Trophoblast cell (in vitro differentiated cells and primary cell): Measurements from ENCODE around the gene STT3A.

ENCODE experiments used
- DNase-seq, 2 donors: peaks; one replicate each; pipeline ENCODE4 v3.0.0-alpha.2; 2016
- H2AFZ ChIP-seq: 2 replicates; pipeline ENCODE4 v1.6.1; 2013; ENCODE audit warnings: low read length, moderate library complexity, mild to moderate bottlenecking; ENCODE audit not compliant: insufficient read depth, poor library complexity
- H2AK5ac ChIP-seq: 2 replicates; pipeline ENCODE4 v1.6.1; 2013; ENCODE audit warnings: mild to moderate bottlenecking, low read length
- H2BK120ac ChIP-seq: 2 replicates; pipeline ENCODE4 v1.6.1; 2013; ENCODE audit warnings: low read length, mild to moderate bottlenecking, moderate library complexity; ENCODE audit not compliant: insufficient read depth, poor library complexity
- H2BK12ac ChIP-seq: 2 replicates; pipeline ENCODE4 v1.6.1; 2013; ENCODE audit warnings: mild to moderate bottlenecking, low read length, moderate library complexity
- H2BK5ac ChIP-seq: 2 replicates; pipeline ENCODE4 v1.6.1; 2013; ENCODE audit warnings: low read length, low read depth, moderate library complexity, mild to moderate bottlenecking; ENCODE audit not compliant: poor library complexity
- H3K14ac ChIP-seq: 2 replicates; pipeline ENCODE4 v1.6.1; 2013; ENCODE audit warnings: mild to moderate bottlenecking, low read length
- H3K18ac ChIP-seq: 2 replicates; pipeline ENCODE4 v1.6.1; 2013; ENCODE audit warnings: mild to moderate bottlenecking, low read length
- H3K23ac ChIP-seq: 2 replicates; pipeline ENCODE4 v1.6.1; 2013; ENCODE audit warnings: low read length
- H3K27ac ChIP-seq: 2 replicates; pipeline ENCODE4 v1.5.1; 2013; ENCODE audit warnings: low read depth, mild to moderate bottlenecking, inconsistent platforms, low read length, moderate library complexity
- H3K27me3 ChIP-seq: 2 replicates; pipeline ENCODE4 v1.6.1; 2013; ENCODE audit warnings: inconsistent platforms, mild to moderate bottlenecking, low read length, moderate library complexity; ENCODE audit not compliant: insufficient read depth
- H3K36me3 ChIP-seq, 2 experiments: 1 replicate in 1 of 2; 2 replicates in 1 of 2; pipeline ENCODE4 v1.6.1; 2013; ENCODE audit warnings: low read length in 2 of 2, mild to moderate bottlenecking in 2 of 2, moderate library complexity in 1 of 2; ENCODE audit not compliant: insufficient read depth in 2 of 2, control insufficient read depth in 1 of 2
- H3K4ac ChIP-seq: 2 replicates; pipeline ENCODE4 v1.6.1; 2013; ENCODE audit warnings: low read depth, mild to moderate bottlenecking, low read length, moderate library complexity
- H3K4me1 ChIP-seq, 2 experiments: 1 replicate in 1 of 2; 2 replicates in 1 of 2; pipeline ENCODE4 v1.6.1; 2013; ENCODE audit warnings: low read length in 2 of 2, mild to moderate bottlenecking in 2 of 2, moderate library complexity in 1 of 2; ENCODE audit not compliant: insufficient read depth in 2 of 2, control insufficient read depth in 1 of 2
- H3K4me2 ChIP-seq: 2 replicates; pipeline ENCODE4 v1.6.1; 2013; ENCODE audit warnings: inconsistent platforms, mild to moderate bottlenecking, low read length, moderate library complexity
- H3K4me3 ChIP-seq: 2 replicates; pipeline ENCODE4 v1.5.1; 2013; ENCODE audit warnings: mild to moderate bottlenecking, low read depth, low read length, inconsistent platforms
- H3K79me1 ChIP-seq: one replicate; pipeline ENCODE4 v1.6.1; 2013; ENCODE audit warnings: low read length
- H3K79me2 ChIP-seq: 2 replicates; pipeline ENCODE4 v1.6.1; 2013; ENCODE audit warnings: low read length, mild to moderate bottlenecking; ENCODE audit not compliant: control insufficient read depth, insufficient read depth, poor library complexity
- H3K9ac ChIP-seq: 2 replicates; pipeline ENCODE4 v1.6.1; 2013; ENCODE audit warnings: mild to moderate bottlenecking, low read length
- H3K9me3 ChIP-seq: 2 replicates; pipeline ENCODE4 v1.6.1; 2013; ENCODE audit warnings: low read depth, mild to moderate bottlenecking, control low read depth, inconsistent platforms, low read length; ENCODE audit not compliant: insufficient read depth
- H4K12ac ChIP-seq: 2 replicates; pipeline ENCODE4 v1.6.1; 2013; ENCODE audit warnings: low read depth, mild to moderate bottlenecking, low read length, moderate library complexity
- H4K8ac ChIP-seq: 2 replicates; pipeline ENCODE4 v1.6.1; 2013; ENCODE audit warnings: low read depth, mild to moderate bottlenecking, low read length, moderate library complexity
- H4K91ac ChIP-seq: one replicate; pipeline ENCODE4 v1.6.1; 2013; ENCODE audit warnings: low read depth, mild to moderate bottlenecking, low read length, moderate library complexity
- WGBS: extraction: QIAGEN DNeasy Blood & Tissue Kit; methylation state at CpG from one replicate; pipeline ENCODE4 v1.1.7; 2013; ENCODE audit warnings: missing lambda C conversion rate; ENCODE audit not compliant: insufficient read length, insufficient coverage; ENCODE audit errors: extremely low coverage; 5-methylcytosine and 5-hydroxymethylcytosine counted together

STT3A gene

DNA sequence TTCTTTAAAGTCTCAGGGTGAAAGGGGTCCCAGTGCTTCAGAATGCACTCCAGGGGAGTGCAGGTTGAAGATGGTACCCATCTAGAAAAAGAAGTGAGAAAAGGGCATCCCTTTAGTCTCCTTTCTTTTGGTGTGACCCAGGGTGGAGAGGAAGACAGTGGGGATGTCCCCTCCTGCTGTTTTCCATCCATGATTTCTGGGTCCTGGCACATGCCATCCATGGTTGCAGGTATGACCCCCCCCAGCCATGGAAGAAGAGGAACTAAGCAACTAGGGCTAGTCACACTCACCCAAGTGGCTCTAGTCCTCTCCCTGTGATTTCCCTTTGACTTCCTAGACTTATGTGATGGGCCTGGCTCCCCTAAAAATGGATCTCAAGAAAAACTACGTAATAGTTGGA, 39.3 kb upstream of the STT3A start:
- H2BK5ac ChIP-seq: no peak overlapping the region
- H3K14ac ChIP-seq: no peak overlapping the region
- H4K8ac ChIP-seq: no peak overlapping the region
- no peak overlapping the region for H4K12ac ChIP-seq
- H4K91ac ChIP-seq: no peak overlapping the region
- H3K9me3 ChIP-seq: peaks cover 8% of the 10 kb centered on the region
- no peak overlapping the region for H3K9ac ChIP-seq
- H3K4me1 ChIP-seq: no peaks in the 10 kb centered on the region
- H2BK120ac ChIP-seq: no peak overlapping the region
- DNase-seq: no peak
- H3K4me2 ChIP-seq: no peak overlapping the region
- H3K79me2 ChIP-seq: no peaks in the 10 kb centered on the region
- H3K4ac ChIP-seq: no peak overlapping the region
- no peak overlapping the region for H3K23ac ChIP-seq
- WGBS: no CpG with 5 or more reads among the region's 1 CpG
- H2BK12ac ChIP-seq: no peak overlapping the region
- H3K18ac ChIP-seq: no peak overlapping the region
- no peaks in the 10 kb centered on the region for H3K36me3 ChIP-seq
- H3K27me3 ChIP-seq: no peaks in the 10 kb centered on the region
- no peak overlapping the region for H3K27ac ChIP-seq
- no peak overlapping the region for H3K4me3 ChIP-seq
- H2AFZ ChIP-seq: no peak overlapping the region
- no peaks in the 10 kb centered on the region for H3K79me1 ChIP-seq
- no peak overlapping the region for H2AK5ac ChIP-seq

- Histone ChIP-seq H2AFZ (no peak overlapping the region), H3K9me3 (peaks cover 8% of the 10 kb centered on the region), H2BK12ac (no peak overlapping the region), H4K8ac (no peak overlapping the region), H2BK5ac (no peak overlapping the region), H2AK5ac (no peak overlapping the region), H3K36me3 (no peaks in the 10 kb centered on the region), H2BK120ac (no peak overlapping the region), H4K91ac (no peak overlapping the region), H3K79me2 (no peaks in the 10 kb centered on the region), H3K18ac (no peak overlapping the region), H4K12ac (no peak overlapping the region), H3K23ac (no peak overlapping the region), H3K4me2 (no peak overlapping the region), H3K4me1 (no peaks in the 10 kb centered on the region), H3K14ac (no peak overlapping the region), H3K4ac (no peak overlapping the region), H3K79me1 (no peaks in the 10 kb centered on the region), H3K27me3 (no peaks in the 10 kb centered on the region), H3K4me3 (no peak overlapping the region), H3K27ac (no peak overlapping the region), H3K9ac (no peak overlapping the region)
- no peak for DNase-seq
- WGBS: no CpG with 5 or more reads among the region's 3 CpGs
Observed at GRCh38 chr11:125554038-125554437, 38.6 kb upstream of the STT3A start.

- WGBS: no CpG with 5 or more reads among the region's 3 CpGs
- Histone ChIP-seq H2AK5ac (no peak overlapping the region), H3K27me3 (no peaks in the 10 kb centered on the region), H3K79me2 (no peaks in the 10 kb centered on the region), H3K9ac (no peak overlapping the region), H3K23ac (no peak overlapping the region), H3K4ac (no peak overlapping the region), H3K79me1 (no peaks in the 10 kb centered on the region), H2BK120ac (no peak overlapping the region), H3K14ac (no peak overlapping the region), H4K12ac (no peak overlapping the region), H3K9me3 (no peaks in the 10 kb centered on the region), H3K27ac (no peak overlapping the region), H4K91ac (no peak overlapping the region), H2AFZ (no peak overlapping the region), H4K8ac (no peak overlapping the region), H3K18ac (no peak overlapping the region), H3K36me3 (no peaks in the 10 kb centered on the region), H3K4me3 (no peak overlapping the region), H2BK5ac (no peak overlapping the region), H3K4me2 (no peak overlapping the region), H3K4me1 (no peaks in the 10 kb centered on the region), H2BK12ac (no peak overlapping the region)
- DNase-seq: no peak
Observed at GRCh38 chr11:125559888-125560287, 32.8 kb upstream of the STT3A start.

GRCh38 chr11:125561924-125562323, 30.7 kb upstream of the STT3A start:
- Histone ChIP-seq H2AFZ (no peak overlapping the region), H3K18ac (no peak overlapping the region), H2BK5ac (no peak overlapping the region), H3K4me1 (no peaks in the 10 kb centered on the region), H4K8ac (no peak overlapping the region), H3K9ac (no peak overlapping the region), H3K23ac (no peak overlapping the region), H3K79me2 (no peaks in the 10 kb centered on the region), H3K4me3 (no peak overlapping the region), H3K27me3 (no peaks in the 10 kb centered on the region), H3K4ac (no peak overlapping the region), H3K4me2 (no peak overlapping the region), H2AK5ac (no peak overlapping the region), H4K91ac (no peak overlapping the region), H3K9me3 (no peaks in the 10 kb centered on the region), H4K12ac (no peak overlapping the region), H3K27ac (no peak overlapping the region), H3K36me3 (no peaks in the 10 kb centered on the region), H3K79me1 (no peaks in the 10 kb centered on the region), H2BK12ac (no peak overlapping the region), H2BK120ac (no peak overlapping the region), H3K14ac (no peak overlapping the region)
- no CpG with 5 or more reads among the region's 1 CpG for WGBS
- DNase-seq: no peak
